HUES64 (cell line): ENCODE data around the gene CDH12.

Source experiments
- H3K27ac ChIP-seq: 2 replicates; pipeline ENCODE4 v1.7.0; 2013; ENCODE audit warnings: low read depth, low read length, inconsistent platforms
- H3K27me3 ChIP-seq: 2 replicates; pipeline ENCODE4 v1.6.1; 2013; ENCODE audit warnings: mild to moderate bottlenecking, low read length; ENCODE audit not compliant: insufficient read depth
- H3K36me3 ChIP-seq: 2 replicates; pipeline ENCODE4 v1.6.1; 2013; ENCODE audit warnings: mild to moderate bottlenecking, low read length; ENCODE audit not compliant: insufficient read depth
- H3K4me1 ChIP-seq: 2 replicates; pipeline ENCODE4 v1.6.1; 2013; ENCODE audit warnings: mild to moderate bottlenecking, low read length, moderate library complexity; ENCODE audit not compliant: insufficient read depth
- H3K4me3 ChIP-seq: 2 replicates; pipeline ENCODE4 v1.5.1; 2013; ENCODE audit warnings: mild to moderate bottlenecking, low read length, moderate library complexity
- H3K9ac ChIP-seq: 2 replicates; pipeline ENCODE4 v1.6.1; 2013; ENCODE audit warnings: mild to moderate bottlenecking, low read depth, low read length
- H3K9me3 ChIP-seq: 2 replicates; pipeline ENCODE4 v1.6.1; 2013; ENCODE audit warnings: low read depth, low read length; ENCODE audit not compliant: insufficient read depth
- WGBS: fragments of 150-250, 120-280 bp; methylation state at CpG from one replicate; pipeline ENCODE4 v1.1.7; 2013; ENCODE audit warnings: missing lambda C conversion rate; 5-methylcytosine and 5-hydroxymethylcytosine counted together

The CDH12 gene

DNA sequence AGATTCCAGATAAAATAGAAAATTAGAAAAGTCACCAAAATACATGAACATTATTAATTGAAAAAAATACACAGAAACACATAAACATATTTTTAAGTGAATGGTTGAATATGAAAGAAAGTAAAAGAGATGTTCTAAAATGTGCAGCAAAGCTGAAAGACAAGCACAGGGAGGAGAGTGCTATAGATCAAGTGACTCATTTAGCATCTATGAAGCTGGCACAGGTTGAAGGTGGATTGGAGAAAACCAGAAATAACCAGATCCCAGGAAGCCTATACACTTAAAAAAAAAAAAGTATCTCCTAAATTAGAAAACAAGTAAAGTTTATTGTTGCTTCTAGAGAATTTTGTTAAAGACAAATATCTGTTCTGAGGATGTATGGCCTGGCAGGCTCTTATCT, 338.9 kb downstream of the CDH12 start:
- Histone ChIP-seq H3K4me1 (no peaks in the 10 kb centered on the region), H3K9ac (no peak overlapping the region), H3K27ac (no peak overlapping the region), H3K4me3 (no peak overlapping the region), H3K9me3 (no peaks in the 10 kb centered on the region), H3K27me3 (no peaks in the 10 kb centered on the region), H3K36me3 (no peaks in the 10 kb centered on the region)

GRCh38 chr5:22505891-22506290, 347.3 kb downstream of the CDH12 start:
- Histone ChIP-seq H3K36me3 (no peaks in the 10 kb centered on the region), H3K9ac (no peak overlapping the region), H3K9me3 (peaks cover 4% of the 10 kb centered on the region; the same call in 1 of the 2 replicates), H3K27me3 (no peaks in the 10 kb centered on the region), H3K4me3 (no peak overlapping the region), H3K27ac (no peak overlapping the region), H3K4me1 (no peaks in the 10 kb centered on the region)
- WGBS, result 64% methylated on average over 3 of the region's 3 CpGs

GRCh38 chr5:22504411-22504810, 348.7 kb downstream of the CDH12 start:
- no peak overlapping the region for H3K27ac ChIP-seq
- H3K27me3 ChIP-seq, result no peaks in the 10 kb centered on the region
- H3K36me3 ChIP-seq, result no peaks in the 10 kb centered on the region
- 95% methylated on average over 3 of the region's 3 CpGs for WGBS
- no peaks in the 10 kb centered on the region for H3K4me1 ChIP-seq
- H3K9ac ChIP-seq, result no peak overlapping the region
- H3K4me3 ChIP-seq, result no peak overlapping the region
- peaks cover 4% of the 10 kb centered on the region; the same call in 1 of the 2 replicates for H3K9me3 ChIP-seq

DNA sequence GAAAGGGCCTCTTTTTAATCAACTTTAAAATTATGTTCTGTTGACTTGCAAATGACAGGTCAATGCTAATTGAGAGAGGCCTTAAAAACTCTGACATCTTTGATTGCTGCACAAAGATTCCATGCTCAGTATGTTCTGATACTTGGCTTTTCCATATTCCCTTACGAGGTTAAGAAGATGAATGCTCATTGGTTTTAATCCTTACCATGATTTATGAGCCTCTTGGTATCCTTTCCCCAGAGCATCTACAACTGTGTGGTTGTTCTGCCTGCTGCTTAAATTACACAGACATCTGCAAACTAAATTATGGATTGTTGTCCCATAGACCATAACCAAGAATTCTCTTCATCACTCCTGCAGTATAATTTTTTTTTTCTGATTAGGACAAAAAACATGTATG, 352.6 kb downstream of the CDH12 start:
- H3K9me3 ChIP-seq, result peaks cover 4% of the 10 kb centered on the region; the same call in 1 of the 2 replicates
- H3K9ac ChIP-seq, result no peak overlapping the region
- no peak overlapping the region for H3K4me3 ChIP-seq
- 100% methylated on average over 1 of the region's 1 CpG for WGBS
- no peaks in the 10 kb centered on the region for H3K4me1 ChIP-seq
- H3K27ac ChIP-seq, result no peak overlapping the region
- no peaks in the 10 kb centered on the region for H3K36me3 ChIP-seq
- no peaks in the 10 kb centered on the region for H3K27me3 ChIP-seq

DNA sequence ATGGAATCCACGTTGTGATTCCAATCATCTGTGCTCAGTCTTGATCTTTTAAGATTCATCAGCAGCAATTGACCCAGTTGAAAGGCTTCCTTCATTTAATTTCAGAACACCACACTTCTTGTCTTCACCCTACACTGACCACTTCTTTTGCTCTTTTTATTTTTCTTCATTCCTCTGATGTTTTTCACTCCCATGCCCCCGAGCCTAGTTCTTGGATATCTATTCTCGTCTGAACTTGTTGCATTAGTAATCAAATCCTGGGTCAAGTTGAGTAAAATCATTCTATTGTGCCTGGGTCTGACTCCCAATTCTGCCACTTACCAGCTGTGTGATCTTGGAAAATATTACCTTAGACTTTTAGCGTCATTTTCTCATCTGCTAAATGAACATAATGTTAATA, 356.5 kb downstream of the CDH12 start:
- Histone ChIP-seq H3K27me3 (no peaks in the 10 kb centered on the region), H3K9ac (no peak overlapping the region), H3K4me1 (no peaks in the 10 kb centered on the region), H3K9me3 (peaks cover under 1% of the 10 kb centered on the region; the same call in 1 of the 2 replicates), H3K4me3 (no peak overlapping the region), H3K36me3 (no peaks in the 10 kb centered on the region), H3K27ac (no peak overlapping the region)
- 59% methylated on average over 3 of the region's 4 CpGs for WGBS

- H3K4me3 ChIP-seq, result no peak overlapping the region
- H3K9ac ChIP-seq, result no peak overlapping the region
- H3K36me3 ChIP-seq, result no peaks in the 10 kb centered on the region
- WGBS, result 74% methylated on average over 1 of the region's 2 CpGs
- H3K27ac ChIP-seq, result no peak overlapping the region
- no peaks in the 10 kb centered on the region for H3K4me1 ChIP-seq
- no peaks in the 10 kb centered on the region for H3K27me3 ChIP-seq
- no peaks in the 10 kb centered on the region for H3K9me3 ChIP-seq
These were observed 358.0 kb downstream of the CDH12 start for GRCh38 chr5:22495016-22495720.

GRCh38 chr5:22488427-22488826, 364.7 kb downstream of the CDH12 start:
- no peak overlapping the region for H3K27ac ChIP-seq
- H3K27me3 ChIP-seq, result no peaks in the 10 kb centered on the region
- 0 out of 2 replicates have a peak, but pooled peaks cover 6% of the 10 kb centered on the region for H3K4me1 ChIP-seq
- no peaks in the 10 kb centered on the region for H3K36me3 ChIP-seq
- no peak overlapping the region for H3K4me3 ChIP-seq
- H3K9ac ChIP-seq, result no peak overlapping the region
- no peaks in the 10 kb centered on the region for H3K9me3 ChIP-seq

- no peaks in the 10 kb centered on the region for H3K27me3 ChIP-seq
- H3K4me1 ChIP-seq, result no peaks in the 10 kb centered on the region
- no peak overlapping the region for H3K4me3 ChIP-seq
- no peaks in the 10 kb centered on the region for H3K9me3 ChIP-seq
- H3K9ac ChIP-seq, result no peak overlapping the region
- H3K36me3 ChIP-seq, result no peaks in the 10 kb centered on the region
- WGBS, result 75% methylated on average over 5 of the region's 5 CpGs
- no peak overlapping the region for H3K27ac ChIP-seq
These were observed 372.8 kb downstream of the CDH12 start for GRCh38 chr5:22480305-22480704.

DNA sequence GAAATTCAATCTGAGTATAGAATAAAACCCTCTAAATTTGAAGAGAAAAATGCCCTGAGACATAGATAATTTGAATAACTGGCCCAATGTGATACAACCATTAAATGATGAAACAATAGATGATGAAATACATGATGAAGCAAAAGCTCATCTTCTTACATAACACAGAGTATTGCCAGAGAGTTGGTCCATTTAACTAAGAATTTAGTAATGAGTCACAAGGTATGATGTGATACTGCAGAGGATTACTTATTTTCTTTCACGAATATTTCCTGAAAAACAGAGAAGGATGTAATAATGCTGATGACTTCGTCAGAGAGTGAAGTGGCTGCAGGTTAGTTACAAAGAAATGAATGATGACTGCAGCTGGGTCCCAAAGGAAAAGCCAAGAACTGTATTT, 379.3 kb downstream of the CDH12 start:
- no peaks in the 10 kb centered on the region for H3K4me1 ChIP-seq
- H3K27ac ChIP-seq, result no peak overlapping the region
- no peak overlapping the region for H3K9ac ChIP-seq
- H3K9me3 ChIP-seq, result no peaks in the 10 kb centered on the region
- no peak overlapping the region for H3K4me3 ChIP-seq
- 93% methylated on average over 2 of the region's 2 CpGs for WGBS
- no peaks in the 10 kb centered on the region for H3K27me3 ChIP-seq
- no peaks in the 10 kb centered on the region for H3K36me3 ChIP-seq

GRCh38 chr5:22471154-22471553, 382.0 kb downstream of the CDH12 start:
- Histone ChIP-seq H3K9ac (no peak overlapping the region), H3K4me3 (no peak overlapping the region), H3K9me3 (no peaks in the 10 kb centered on the region), H3K27me3 (no peaks in the 10 kb centered on the region), H3K4me1 (no peaks in the 10 kb centered on the region), H3K27ac (no peak overlapping the region), H3K36me3 (no peaks in the 10 kb centered on the region)
- WGBS, result 100% methylated on average over 2 of the region's 2 CpGs

GRCh38 chr5:22470408-22470807, 382.7 kb downstream of the CDH12 start:
- Histone ChIP-seq H3K36me3 (no peaks in the 10 kb centered on the region), H3K27me3 (no peaks in the 10 kb centered on the region), H3K27ac (no peak overlapping the region), H3K4me1 (no peaks in the 10 kb centered on the region), H3K9ac (no peak overlapping the region), H3K4me3 (no peak overlapping the region), H3K9me3 (no peaks in the 10 kb centered on the region)
- WGBS, result 80% methylated on average over 3 of the region's 3 CpGs

DNA sequence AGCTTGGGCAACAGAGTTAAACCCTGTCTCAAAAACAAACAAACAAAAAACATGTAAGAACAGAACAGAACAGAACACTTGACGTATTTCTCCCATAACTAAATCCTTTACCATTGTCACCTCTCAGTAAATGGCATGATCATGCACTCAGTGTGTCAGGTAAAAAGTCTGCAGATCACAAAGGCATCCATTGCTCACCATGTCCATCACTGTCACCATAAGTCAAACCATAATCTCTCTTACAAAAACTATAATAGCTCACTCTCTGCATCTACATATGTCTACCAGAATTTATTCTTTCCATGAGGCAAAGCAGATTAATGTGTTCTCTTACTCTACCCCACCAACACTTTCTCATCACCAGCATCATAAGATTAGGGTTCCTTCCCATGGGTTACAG, 387.5 kb downstream of the CDH12 start:
- Histone ChIP-seq H3K9me3 (no peaks in the 10 kb centered on the region), H3K4me1 (no peaks in the 10 kb centered on the region), H3K36me3 (no peaks in the 10 kb centered on the region), H3K4me3 (no peak overlapping the region), H3K27ac (no peak overlapping the region), H3K27me3 (no peaks in the 10 kb centered on the region), H3K9ac (no peak overlapping the region)
- 96% methylated on average over 1 of the region's 1 CpG for WGBS
